GM19395 (cell line): ENCODE results near the gene DUOX1.

Experiments used
- ATAC-seq: cut with Tn5 transposase; IDR thresholded peaks from one replicate; pipeline ENCODE4 v1.9.1; 2021; ENCODE audit warnings: mild to moderate bottlenecking, moderate library complexity; ENCODE audit not compliant: unreplicated experiment

DUOX1 gene

GRCh38 chr15:45185903-45186770 is 56.3 kb downstream of the DUOX1 start:
- ATAC-seq = no peak

- no peak for ATAC-seq
Observed at GRCh38 chr15:45186771-45187577, 57.2 kb downstream of the DUOX1 start.

GRCh38 chr15:45187578-45187893 is 57.7 kb downstream of the DUOX1 start:
- no peak for ATAC-seq

- no peak for ATAC-seq
Observed at GRCh38 chr15:45187894-45188830, 58.4 kb downstream of the DUOX1 start, which contains the start of gene SHF. SHF (minus strand) TSS chr15:45187966; CDS start chr15:45187951, 15 bp downstream.

- no peak for ATAC-seq
Observed at GRCh38 chr15:45197512-45197911, 67.7 kb downstream of the DUOX1 start.

GRCh38 chr15:45198337-45199135 is 68.7 kb downstream of the DUOX1 start:
- ATAC-seq = peak; percentile 72

- peak; percentile 19 for ATAC-seq
Observed at GRCh38 chr15:45199136-45199810, 69.5 kb downstream of the DUOX1 start.

- ATAC-seq = peak; percentile 40
Observed at GRCh38 chr15:45200001-45200798, 70.4 kb downstream of the DUOX1 start.

GRCh38 chr15:45200799-45201556 is 71.2 kb downstream of the DUOX1 start:
- ATAC-seq = peak; percentile 20

GRCh38 chr15:45201557-45201859 is 71.7 kb downstream of the DUOX1 start:
- no peak for ATAC-seq

GRCh38 chr15:45201869-45202268 is 72.1 kb downstream of the DUOX1 start:
- no peak for ATAC-seq

- no peak for ATAC-seq
Observed at GRCh38 chr15:45203182-45203581, 73.4 kb downstream of the DUOX1 start.

GRCh38 chr15:45205192-45205591 is 75.4 kb downstream of the DUOX1 start:
- ATAC-seq = no peak

GRCh38 chr15:45212493-45212892 is 82.7 kb downstream of the DUOX1 start:
- ATAC-seq = no peak
